Measurements from ENCODE around the gene DHRS12. TPM values are rescaled to one million over a fixed set of nuclear protein-coding genes. Genes with fewer than 3 reads are reported as not detected.

Gene DHRS12
- total RNA-seq, 4 donors from 2014 or later, result 7.6 to 11.8 (median 10.3) TPM

GRCh38 chr13:51786425-51787265, 17.3 kb downstream of the DHRS12 start:
- 58 to 67% methylated on average over 10 of the region's 10 CpGs for WGBS, 2 donors
- H3K4me3 ChIP-seq (ENCODE audit: low read depth, poor library complexity, severe bottlenecking), result no peak overlapping the region
- TF ChIP-seq, protein P1, sequence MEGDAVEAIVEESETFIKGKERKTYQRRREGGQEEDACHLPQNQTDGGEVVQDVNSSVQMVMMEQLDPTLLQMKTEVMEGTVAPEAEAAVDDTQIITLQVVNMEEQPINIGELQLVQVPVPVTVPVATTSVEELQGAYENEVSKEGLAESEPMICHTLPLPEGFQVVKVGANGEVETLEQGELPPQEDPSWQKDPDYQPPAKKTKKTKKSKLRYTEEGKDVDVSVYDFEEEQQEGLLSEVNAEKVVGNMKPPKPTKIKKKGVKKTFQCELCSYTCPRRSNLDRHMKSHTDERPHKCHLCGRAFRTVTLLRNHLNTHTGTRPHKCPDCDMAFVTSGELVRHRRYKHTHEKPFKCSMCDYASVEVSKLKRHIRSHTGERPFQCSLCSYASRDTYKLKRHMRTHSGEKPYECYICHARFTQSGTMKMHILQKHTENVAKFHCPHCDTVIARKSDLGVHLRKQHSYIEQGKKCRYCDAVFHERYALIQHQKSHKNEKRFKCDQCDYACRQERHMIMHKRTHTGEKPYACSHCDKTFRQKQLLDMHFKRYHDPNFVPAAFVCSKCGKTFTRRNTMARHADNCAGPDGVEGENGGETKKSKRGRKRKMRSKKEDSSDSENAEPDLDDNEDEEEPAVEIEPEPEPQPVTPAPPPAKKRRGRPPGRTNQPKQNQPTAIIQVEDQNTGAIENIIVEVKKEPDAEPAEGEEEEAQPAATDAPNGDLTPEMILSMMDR (IDR thresholded peaks at IDR 0.05), result no peak
- TF ChIP-seq POLR2A (IDR thresholded peaks at IDR 0.05), result no peak
- DNase-seq (ENCODE audit: low spot score in 2 of 2), result no peak
- intact Hi-C loops (cut with DNase I; ENCODE audit: low total_unique reads), result no loop called here

DNA sequence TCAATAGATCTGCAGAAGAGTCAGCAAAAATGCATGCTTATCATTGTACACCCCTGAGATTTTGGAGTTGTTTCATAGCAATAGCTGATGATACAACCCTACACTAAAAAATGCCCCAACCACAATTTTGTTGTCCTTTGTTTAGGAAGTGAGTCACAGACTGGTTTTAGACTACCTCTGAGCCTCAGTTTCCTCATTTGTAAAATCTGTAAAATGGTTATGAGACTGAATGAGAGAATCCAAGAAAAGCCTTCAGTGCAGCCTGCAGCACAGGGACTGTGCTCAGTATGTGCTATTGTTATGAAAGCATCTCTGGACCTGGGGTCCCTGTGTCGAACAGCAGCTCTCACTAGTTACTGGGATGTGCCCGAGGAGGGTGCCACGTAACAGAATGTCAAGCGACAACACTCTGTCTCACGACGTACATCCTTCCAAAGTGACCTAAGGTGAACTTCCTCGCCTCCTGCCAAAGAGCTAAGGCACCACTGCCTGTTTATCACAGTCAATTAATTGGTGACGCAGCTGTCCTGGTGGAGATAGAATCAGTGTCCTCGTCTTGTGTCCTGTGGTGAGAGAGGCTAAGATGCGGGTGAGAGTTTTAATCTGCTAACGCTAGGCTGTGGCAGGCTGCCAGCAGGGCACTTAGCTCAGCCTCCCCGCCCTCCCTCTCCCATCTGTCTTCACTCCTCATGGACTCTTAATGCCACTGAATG, 18.1 kb downstream of the DHRS12 start:
- intact Hi-C loops (cut with DNase I; ENCODE audit: low total_unique reads), result no loop called here
- 51 to 53% methylated on average over 12 of the region's 12 CpGs for WGBS, 2 donors
- TF ChIP-seq POLR2A (IDR thresholded peaks at IDR 0.05), result no peak
- TF ChIP-seq, protein P1 (IDR thresholded peaks at IDR 0.05), result no peak
- no peak overlapping the region for H3K4me3 ChIP-seq (ENCODE audit: low read depth, poor library complexity, severe bottlenecking)
- DNase-seq (ENCODE audit: low spot score in 2 of 2), result no peak

GRCh38 chr13:51784097-51784496, 19.9 kb downstream of the DHRS12 start:
- intact Hi-C loops (cut with DNase I; ENCODE audit: low total_unique reads), result loop anchor here (5.0 kb wide), 1 partner anchor 332 kb away; the partner anchor contains the start of gene INTS6
- 100% methylated on average over 1 of the region's 1 CpG for WGBS, 2 donors
- no peak for TF ChIP-seq POLR2A (IDR thresholded peaks at IDR 0.05)
- TF ChIP-seq, protein P1 (IDR thresholded peaks at IDR 0.05), result no peak
- no peak for DNase-seq (ENCODE audit: low spot score in 2 of 2)
- H3K4me3 ChIP-seq (ENCODE audit: low read depth, poor library complexity, severe bottlenecking), result no peak overlapping the region

GRCh38 chr13:51783428-51784094, 20.4 kb downstream of the DHRS12 start:
- intact Hi-C loops (cut with DNase I; ENCODE audit: low total_unique reads), result loop anchor here (5.0 kb wide), 1 partner anchor 331 kb away; the partner anchor contains the start of gene INTS6
- no peak for TF ChIP-seq POLR2A (IDR thresholded peaks at IDR 0.05)
- TF ChIP-seq, protein P1 (IDR thresholded peaks at IDR 0.05), result no peak
- no peak overlapping the region for H3K4me3 ChIP-seq (ENCODE audit: low read depth, poor library complexity, severe bottlenecking)
- WGBS, 2 donors, result 87 to 88% methylated on average over 9 of the region's 9 CpGs
- no peak for DNase-seq (ENCODE audit: low spot score in 2 of 2)

DNA sequence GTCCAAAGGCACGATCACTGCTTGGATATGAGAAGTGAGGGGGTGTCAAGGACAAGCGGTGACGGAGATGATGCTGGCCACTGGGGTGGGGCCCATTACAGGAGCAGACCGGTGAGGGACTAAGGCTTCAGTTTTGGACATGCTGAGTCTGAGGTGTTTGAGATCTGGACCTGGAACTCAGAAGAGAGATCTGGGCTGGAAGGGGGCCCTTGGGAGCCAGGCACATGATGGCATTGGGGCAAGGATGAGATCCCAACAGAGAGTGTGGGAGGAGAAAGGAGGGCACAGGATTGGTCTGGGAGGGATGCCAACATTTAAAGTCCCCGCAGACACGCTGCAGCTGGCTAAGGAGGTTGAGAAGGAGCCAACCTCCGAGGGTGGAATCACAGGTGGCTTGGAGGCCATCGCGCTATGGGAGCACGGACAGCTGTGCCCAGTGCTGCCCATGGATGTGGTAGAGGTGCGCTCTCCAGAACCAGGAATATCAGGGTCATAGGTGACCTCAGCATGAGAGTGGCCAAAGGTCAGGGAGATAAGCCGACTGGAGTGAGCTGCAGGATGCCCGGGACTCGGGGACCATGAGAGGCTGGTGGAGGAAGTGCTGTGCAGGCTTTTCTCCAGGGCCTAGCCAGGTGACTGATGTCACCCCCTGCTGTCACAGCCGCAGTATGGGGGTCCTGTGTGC, 21.8 kb downstream of the DHRS12 start:
- no peak overlapping the region for H3K4me3 ChIP-seq (ENCODE audit: low read depth, poor library complexity, severe bottlenecking)
- intact Hi-C loops (cut with DNase I; ENCODE audit: low total_unique reads), result loop anchor here (5.0 kb wide), 1 partner anchor 330 kb away; the partner anchor contains the start of gene INTS6
- WGBS, 2 donors, result 82 to 87% methylated on average over 15 of the region's 15 CpGs
- DNase-seq (ENCODE audit: low spot score in 2 of 2), result no peak
- TF ChIP-seq, protein P1 (IDR thresholded peaks at IDR 0.05), result no peak
- TF ChIP-seq POLR2A (IDR thresholded peaks at IDR 0.05), result no peak

All from lower leg skin (tissue), 4 donors.